Colonic mucosa (tissue), 4 donors: ENCODE results near the gene TMTC2. TPM values are rescaled to one million over a fixed set of nuclear protein-coding genes. Genes with fewer than 3 reads are reported as not detected.
"Not testable (repeated sequence)": the region's sequence is repeated elsewhere in the genome, so short reads cannot be mapped to it uniquely, and the experiment has no call there.

Experiments
- DNase-seq: peaks from one replicate; pipeline ENCODE4 v3.0.0-alpha.2; 2020
- H3K27ac ChIP-seq: fragments of 200-600 bp; one replicate; pipeline ENCODE4 v1.8.0; 2021
- H3K27me3 ChIP-seq: fragments of 200-600 bp; one replicate; pipeline ENCODE4 v1.8.0; 2021
- H3K36me3 ChIP-seq: fragments of 200-600 bp; one replicate; pipeline ENCODE4 v1.8.0; 2021
- H3K4me1 ChIP-seq: fragments of 200-600 bp; one replicate; pipeline ENCODE4 v1.8.0; 2021; ENCODE audit warnings: mild to moderate bottlenecking
- H3K4me3 ChIP-seq: fragments of 200-600 bp; one replicate; pipeline ENCODE4 v1.8.0; 2021
- H3K9ac ChIP-seq, 2 donors: one replicate each; pipeline ENCODE4 v1.7.0; 2013; ENCODE audit warnings: control low read depth in 2 of 2, low read depth in 2 of 2, low read length in 2 of 2
- H3K9me3 ChIP-seq: fragments of 200-600 bp; one replicate; pipeline ENCODE4 v1.8.0; 2021
- CTCF ChIP-seq: fragments of 200-600 bp; IDR thresholded peaks from one replicate; pipeline ENCODE4 v1.8.0; 2022; ENCODE audit warnings: antibody characterized with exemption, mild to moderate bottlenecking
- intact Hi-C: fragments of 100-400 bp; cut with DNase I; formaldehyde crosslinking; loops from one replicate; pipeline ENCODE4 v1.14.1; 2022
- total RNA-seq, 2 donors: library from RNA; stranded (reverse); fragmentation: NEBNext Ultra II Directional in 1 of 2; extraction: Animal tissue kit (Norgen Biotek cat#: 25700) in 1 of 2; gene quantifications; one replicate each; pipeline ENCODE4 v1.2.1, GENCODE V29; 2021
- donor health status: healthy.
- donor health status: DM: no; HTN: no; CAD: no.
- donor health status: DM: no; HTN: no; CAD: no.

Gene TMTC2
- total RNA-seq, 2 donors from 2014 or later = 12.2 to 20.6 TPM

- no peaks in the 10 kb centered on the region for H3K36me3 ChIP-seq
- no peaks in the 10 kb centered on the region for H3K27me3 ChIP-seq
- no peak overlapping the region for H3K4me3 ChIP-seq
- intact Hi-C loops = no loop called here
- H3K9me3 ChIP-seq = no peaks in the 10 kb centered on the region
- no peak for DNase-seq
- no peak overlapping the region for H3K27ac ChIP-seq
- no peak for TF ChIP-seq CTCF
- H3K4me1 ChIP-seq = no peaks in the 10 kb centered on the region
- H3K9ac ChIP-seq = no peak overlapping the region
Observed at GRCh38 chr12:82804601-82805000, 117.9 kb downstream of the TMTC2 start.

GRCh38 chr12:82805004-82805403, 118.3 kb downstream of the TMTC2 start:
- H3K27ac ChIP-seq, intact Hi-C loops, H3K36me3 ChIP-seq, H3K4me1 ChIP-seq, H3K4me3 ChIP-seq, DNase-seq, H3K9me3 ChIP-seq, H3K9ac ChIP-seq, H3K27me3 ChIP-seq: not testable (repeated sequence)

GRCh38 chr12:82805812-82806497, 119.2 kb downstream of the TMTC2 start:
- no peaks in the 10 kb centered on the region for H3K36me3 ChIP-seq
- H3K4me1 ChIP-seq = no peaks in the 10 kb centered on the region
- no peak overlapping the region for H3K9ac ChIP-seq
- no peaks in the 10 kb centered on the region for H3K9me3 ChIP-seq
- DNase-seq = no peak
- H3K27me3 ChIP-seq = no peaks in the 10 kb centered on the region
- intact Hi-C loops = no loop called here
- no peak overlapping the region for H3K4me3 ChIP-seq
- TF ChIP-seq CTCF = no peak
- H3K27ac ChIP-seq = no peak overlapping the region

GRCh38 chr12:82807132-82807737, 120.5 kb downstream of the TMTC2 start:
- H3K4me1 ChIP-seq = no peaks in the 10 kb centered on the region
- no peak overlapping the region for H3K27ac ChIP-seq
- no peaks in the 10 kb centered on the region for H3K36me3 ChIP-seq
- intact Hi-C loops = no loop called here
- H3K9ac ChIP-seq = no peak overlapping the region
- no peak for DNase-seq
- no peak overlapping the region for H3K4me3 ChIP-seq
- H3K27me3 ChIP-seq = no peaks in the 10 kb centered on the region
- no peaks in the 10 kb centered on the region for H3K9me3 ChIP-seq
- no peak for TF ChIP-seq CTCF

- TF ChIP-seq CTCF = no peak
- H3K4me3 ChIP-seq = no peak overlapping the region
- H3K9me3 ChIP-seq = no peaks in the 10 kb centered on the region
- DNase-seq = no peak
- H3K27ac ChIP-seq = no peak overlapping the region
- no peaks in the 10 kb centered on the region for H3K27me3 ChIP-seq
- no peaks in the 10 kb centered on the region for H3K36me3 ChIP-seq
- H3K9ac ChIP-seq = no peak overlapping the region
- H3K4me1 ChIP-seq = no peaks in the 10 kb centered on the region
- intact Hi-C loops = no loop called here
Observed at GRCh38 chr12:82810568-82810967, 123.9 kb downstream of the TMTC2 start.

- TF ChIP-seq CTCF = no peak
- no peak overlapping the region for H3K27ac ChIP-seq
- H3K36me3 ChIP-seq = no peaks in the 10 kb centered on the region
- intact Hi-C loops = no loop called here
- H3K4me3 ChIP-seq = no peak overlapping the region
- no peaks in the 10 kb centered on the region for H3K9me3 ChIP-seq
- no peak for DNase-seq
- no peaks in the 10 kb centered on the region for H3K4me1 ChIP-seq
- no peaks in the 10 kb centered on the region for H3K27me3 ChIP-seq
- no peak overlapping the region for H3K9ac ChIP-seq
Observed at GRCh38 chr12:82817368-82817767, 130.7 kb downstream of the TMTC2 start.
